ENCODE measurements around the gene BCL2L11.

- TF ChIP-seq, protein P1, sequence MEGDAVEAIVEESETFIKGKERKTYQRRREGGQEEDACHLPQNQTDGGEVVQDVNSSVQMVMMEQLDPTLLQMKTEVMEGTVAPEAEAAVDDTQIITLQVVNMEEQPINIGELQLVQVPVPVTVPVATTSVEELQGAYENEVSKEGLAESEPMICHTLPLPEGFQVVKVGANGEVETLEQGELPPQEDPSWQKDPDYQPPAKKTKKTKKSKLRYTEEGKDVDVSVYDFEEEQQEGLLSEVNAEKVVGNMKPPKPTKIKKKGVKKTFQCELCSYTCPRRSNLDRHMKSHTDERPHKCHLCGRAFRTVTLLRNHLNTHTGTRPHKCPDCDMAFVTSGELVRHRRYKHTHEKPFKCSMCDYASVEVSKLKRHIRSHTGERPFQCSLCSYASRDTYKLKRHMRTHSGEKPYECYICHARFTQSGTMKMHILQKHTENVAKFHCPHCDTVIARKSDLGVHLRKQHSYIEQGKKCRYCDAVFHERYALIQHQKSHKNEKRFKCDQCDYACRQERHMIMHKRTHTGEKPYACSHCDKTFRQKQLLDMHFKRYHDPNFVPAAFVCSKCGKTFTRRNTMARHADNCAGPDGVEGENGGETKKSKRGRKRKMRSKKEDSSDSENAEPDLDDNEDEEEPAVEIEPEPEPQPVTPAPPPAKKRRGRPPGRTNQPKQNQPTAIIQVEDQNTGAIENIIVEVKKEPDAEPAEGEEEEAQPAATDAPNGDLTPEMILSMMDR (IDR thresholded peaks at IDR 0.05; ENCODE audit: extremely low read depth in 1 of 2, insufficient read depth in 1 of 2, low read depth in 1 of 2, low read length in 2 of 2): no peak
- TF ChIP-seq EZH2 (IDR thresholded peaks at IDR 0.05; ENCODE audit: borderline replicate concordance, low read depth, low read length, severe bottlenecking): no peak
- TF ChIP-seq POLR2A (IDR thresholded peaks at IDR 0.05; ENCODE audit: low read depth, low read length): no peak
- no peak for TF ChIP-seq POLR2AphosphoS5 (IDR thresholded peaks at IDR 0.05; ENCODE audit: insufficient read depth, low read depth, low read length)
- no peak for TF ChIP-seq FOS (IDR thresholded peaks at IDR 0.05; ENCODE audit: borderline replicate concordance, insufficient read depth, low read length)
- no peak for TF ChIP-seq JUN (IDR thresholded peaks at IDR 0.05; ENCODE audit: borderline replicate concordance, insufficient read depth, insufficient read length, low read depth)
- TF ChIP-seq MYC (IDR thresholded peaks at IDR 0.05; ENCODE audit: low read depth, low read length): no peak
- TF ChIP-seq, protein P2, sequence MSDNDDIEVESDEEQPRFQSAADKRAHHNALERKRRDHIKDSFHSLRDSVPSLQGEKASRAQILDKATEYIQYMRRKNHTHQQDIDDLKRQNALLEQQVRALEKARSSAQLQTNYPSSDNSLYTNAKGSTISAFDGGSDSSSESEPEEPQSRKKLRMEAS (IDR thresholded peaks at IDR 0.05; ENCODE audit: insufficient read depth, insufficient read length): no peak
- no peak for TF ChIP-seq GATA2 (IDR thresholded peaks at IDR 0.05; ENCODE audit: insufficient read depth, insufficient read length, low read depth, low read length)
Observed at GRCh38 chr2:111128096-111128495, 7.4 kb downstream of the BCL2L11 start.
